Measurements from ENCODE around the gene UBE3D.
A peak's percentile ranks its signal among the peaks of the same experiment; 100 is the strongest.

Gene UBE3D

GRCh38 chr6:82971877-82972460 lies 93.7 kb downstream of the UBE3D start:
- DNase-seq, result peak in 1 of 5 experiments; percentile 1

GRCh38 chr6:82970839-82971238 lies 94.8 kb downstream of the UBE3D start:
- no peak for DNase-seq

GRCh38 chr6:82968708-82969107 lies 96.9 kb downstream of the UBE3D start:
- DNase-seq, result no peak

GRCh38 chr6:82963191-82963925 lies 102.3 kb downstream of the UBE3D start:
- DNase-seq, result no peak

GRCh38 chr6:82959385-82959941 lies 106.2 kb downstream of the UBE3D start:
- no peak for DNase-seq

GRCh38 chr6:82958551-82958950 lies 107.1 kb downstream of the UBE3D start:
- DNase-seq, result no peak

- no peak for DNase-seq
Observed at GRCh38 chr6:82957868-82958245, 107.8 kb downstream of the UBE3D start.

- DNase-seq, result no peak
Observed at GRCh38 chr6:82957171-82957867, 108.3 kb downstream of the UBE3D start.

- no peak for DNase-seq
Observed at GRCh38 chr6:82955841-82956240, 109.8 kb downstream of the UBE3D start.

- no peak for DNase-seq
Observed at GRCh38 chr6:82954937-82955577, 110.6 kb downstream of the UBE3D start.

- no peak for DNase-seq
Observed at GRCh38 chr6:82954356-82954755, 111.3 kb downstream of the UBE3D start.

GRCh38 chr6:82953871-82954270 lies 111.8 kb downstream of the UBE3D start:
- no peak for DNase-seq

- no peak for DNase-seq
Observed at GRCh38 chr6:82951935-82952334, 113.7 kb downstream of the UBE3D start.

- DNase-seq, result no peak
Observed at GRCh38 chr6:82951389-82951788, 114.3 kb downstream of the UBE3D start.

GRCh38 chr6:82930915-82931314 lies 134.7 kb downstream of the UBE3D start:
- DNase-seq, result peak in 1 of 5 experiments; percentile 1

- DNase-seq, result no peak
Observed at GRCh38 chr6:82924799-82925535, 140.7 kb downstream of the UBE3D start.

GRCh38 chr6:82921258-82921657 lies 144.4 kb downstream of the UBE3D start:
- no peak for DNase-seq

GRCh38 chr6:82917346-82918064 lies 148.1 kb downstream of the UBE3D start:
- no peak for DNase-seq

- DNase-seq, result peak in 1 of 5 experiments; percentile 1
Observed at GRCh38 chr6:82915666-82916065, 150.0 kb downstream of the UBE3D start.

GRCh38 chr6:82914511-82914910 lies 151.1 kb downstream of the UBE3D start:
- no peak for DNase-seq

GRCh38 chr6:82910820-82911219 lies 154.8 kb downstream of the UBE3D start:
- DNase-seq, result no peak

- DNase-seq, result no peak
Observed at GRCh38 chr6:82910395-82910794, 155.2 kb downstream of the UBE3D start.

All from T-helper 2 cell (primary cell).